CD8-positive, alpha-beta memory T cell (primary cell): ENCODE results near the gene FAM131B. TPM values are rescaled to one million over a fixed set of nuclear protein-coding genes. Genes with fewer than 3 reads are reported as not detected.

ENCODE experiments used
- CTCF ChIA-PET: fragments of 350-600 bp; sonication (Branson Sonifier 250); formaldehyde crosslinking; loops from one replicate; lab custom pipeline; 2021; ENCODE audit warnings: antibody characterized with exemption; lab: Charles Lee
- POLR2A ChIA-PET: fragments of 350-600 bp; sonication (Branson Sonifier 250); formaldehyde crosslinking; loops from one replicate; lab custom pipeline; 2021; ENCODE audit warnings: antibody characterized with exemption; lab: Charles Lee
- DNase-seq, 5 donors: peaks; one replicate each; pipeline versions ENCODE4 v3.0.0 to v3.0.0-alpha.2; 2020 to 2022; ENCODE audit warnings: mixed read lengths in 1 of 5
- H3K27ac ChIP-seq: one replicate; pipeline ENCODE4 v1.7.0; 2013; ENCODE audit warnings: low read depth, mild to moderate bottlenecking, low read length, moderate library complexity
- H3K27me3 ChIP-seq: 2 replicates; pipeline ENCODE4 v1.7.0; 2013; ENCODE audit warnings: low read length, mild to moderate bottlenecking; ENCODE audit not compliant: insufficient read depth, poor library complexity, severe bottlenecking
- H3K36me3 ChIP-seq: 2 replicates; pipeline ENCODE4 v1.7.0; 2013; ENCODE audit warnings: mild to moderate bottlenecking, low read length, moderate library complexity; ENCODE audit not compliant: insufficient read depth
- H3K4me1 ChIP-seq: 2 replicates; pipeline ENCODE4 v1.7.0; 2013; ENCODE audit warnings: mild to moderate bottlenecking, low read length, moderate library complexity; ENCODE audit not compliant: insufficient read depth
- H3K4me3 ChIP-seq: 2 replicates; pipeline ENCODE4 v1.7.0; 2013; ENCODE audit warnings: mild to moderate bottlenecking, low read length
- H3K9me3 ChIP-seq: 2 replicates; pipeline ENCODE4 v1.7.0; 2013; ENCODE audit warnings: mild to moderate bottlenecking, low read length
- H3K27ac Mint-ChIP-seq, 8 donors: one replicate each; pipeline ENCODE4 v1.8.0; 2020 to 2021; ENCODE audit warnings: mixed read lengths in 8 of 8, mild to moderate bottlenecking in 6 of 8, inconsistent platforms in 3 of 8, moderate library complexity in 3 of 8
- H3K27me3 Mint-ChIP-seq, 2 donors: one replicate each; pipeline ENCODE4 v1.8.0; 2020 to 2021; ENCODE audit warnings: mixed read lengths in 2 of 2, mild to moderate bottlenecking in 1 of 2, moderate library complexity in 1 of 2
- H3K36me3 Mint-ChIP-seq, 3 donors: one replicate each; pipeline ENCODE4 v1.8.0; 2020 to 2021; ENCODE audit warnings: mixed read lengths in 3 of 3, inconsistent platforms in 1 of 3, mild to moderate bottlenecking in 1 of 3
- H3K4me1 Mint-ChIP-seq, 3 donors: one replicate each; pipeline ENCODE4 v1.8.0; 2020 to 2021; ENCODE audit warnings: mixed read lengths in 3 of 3, inconsistent platforms in 1 of 3, mild to moderate bottlenecking in 1 of 3
- H3K4me3 Mint-ChIP-seq, 7 donors: one replicate each; pipeline ENCODE4 v1.8.0; 2020 to 2021; ENCODE audit warnings: mixed read lengths in 7 of 7, mild to moderate bottlenecking in 6 of 7, moderate library complexity in 4 of 7, inconsistent platforms in 2 of 7
- H3K9me3 Mint-ChIP-seq, 5 donors: one replicate each; pipeline ENCODE4 v1.8.0; 2020 to 2022; ENCODE audit warnings: mixed read lengths in 5 of 5, mild to moderate bottlenecking in 3 of 5, moderate library complexity in 2 of 5, inconsistent platforms in 1 of 5
- polyA plus RNA-seq: library from polyadenylated mRNA; unstranded; fragments of 300-500 nt; fragmentation: Illumina TruSeq; gene quantifications from one replicate; pipeline ENCODE4 v1.2.3, GENCODE V29; 2021
- total RNA-seq, 2 experiments: library from RNA; stranded (reverse); gene quantifications; one replicate each; pipeline ENCODE4 v1.2.3, GENCODE V29; 2021

Gene FAM131B
- total and polyA plus RNA-seq, 3 experiments from 2014 or later, result 1.6 to 2.8 (median 2.4) TPM

GRCh38 chr7:143389316-143390103 is 27.0 kb upstream of the FAM131B start:
- peak in 1 of 5 donors; percentile 41 for DNase-seq
- ChIA-PET CTCF (interaction anchor here (1.0 to 2.3 kb wide), 3 partner anchors 10 to 14 kb away, joined by 4 to 9 read pairs (median 5); no protein-coding TSS in a partner anchor), POLR2A (interaction anchor here (0.7 to 1.3 kb wide), 3 partner anchors 9 to 140 kb away, joined by 3 to 5 read pairs (median 4); no protein-coding TSS in a partner anchor)
- no peaks in the 10 kb centered on the region for H3K9me3 Mint-ChIP-seq
- H3K4me3 Mint-ChIP-seq, result no peak overlapping the region
- peaks cover 8 to 27% (median 13%) of the 10 kb centered on the region in 3 donors for H3K4me1 Mint-ChIP-seq
- H3K27ac ChIP-seq, result no peak overlapping the region
- peaks cover 34% of the 10 kb centered on the region for H3K36me3 ChIP-seq
- no peaks in the 10 kb centered on the region for H3K9me3 ChIP-seq
- H3K27me3 Mint-ChIP-seq, result no peaks in the 10 kb centered on the region
- peaks cover 0 to 64% (median 5%) of the 10 kb centered on the region in 3 donors for H3K36me3 Mint-ChIP-seq
- H3K4me1 ChIP-seq, result peaks cover 27% of the 10 kb centered on the region
- H3K27me3 ChIP-seq, result no peaks in the 10 kb centered on the region
- no peak overlapping the region for H3K4me3 ChIP-seq
- H3K27ac Mint-ChIP-seq, result peak overlapping the region in 5 of 8 donors; percentile 37 to 77 (median 74)

- no peak for DNase-seq
- H3K27me3 ChIP-seq, result no peaks in the 10 kb centered on the region
- no peaks in the 10 kb centered on the region for H3K27me3 Mint-ChIP-seq
- peak overlapping the region in 2 of 8 donors; percentile 27 to 37 for H3K27ac Mint-ChIP-seq
- H3K4me1 Mint-ChIP-seq, result peaks cover 4 to 21% (median 8%) of the 10 kb centered on the region in 3 donors
- H3K4me1 ChIP-seq, result peaks cover 36% of the 10 kb centered on the region
- H3K4me3 Mint-ChIP-seq, result no peak overlapping the region
- no peaks in the 10 kb centered on the region for H3K9me3 Mint-ChIP-seq
- H3K27ac ChIP-seq, result no peak overlapping the region
- H3K36me3 Mint-ChIP-seq, result peaks cover 0 to 58% (median 2%) of the 10 kb centered on the region in 3 donors
- H3K4me3 ChIP-seq, result no peak overlapping the region
- POLR2A ChIA-PET, result interaction anchor here (0.7 to 0.8 kb wide), 2 partner anchors 18 to 139 kb away, joined by 3 read pairs; no protein-coding TSS in a partner anchor
- CTCF ChIA-PET, result interaction anchor here (1.0 to 2.3 kb wide), 6 partner anchors 9 to 148 kb away, joined by 3 to 9 read pairs (median 6); partner anchors contain the start of gene EPHA1
- no peaks in the 10 kb centered on the region for H3K9me3 ChIP-seq
- peaks cover 40% of the 10 kb centered on the region for H3K36me3 ChIP-seq
Measured at GRCh38 chr7:143388491-143389101, 26.1 kb upstream of the FAM131B start.

GRCh38 chr7:143388051-143388450 is 25.5 kb upstream of the FAM131B start:
- Histone ChIP-seq H3K4me3 (no peak overlapping the region), H3K4me1 (peaks cover 41% of the 10 kb centered on the region), H3K27ac (no peak overlapping the region), H3K9me3 (no peaks in the 10 kb centered on the region), H3K27me3 (no peaks in the 10 kb centered on the region), H3K36me3 (peaks cover 41% of the 10 kb centered on the region)
- POLR2A ChIA-PET, result interaction anchor here (0.8 kb wide), 1 partner anchor 19 kb away, joined by 3 read pairs; no protein-coding TSS in a partner anchor
- no peak for DNase-seq
- CTCF ChIA-PET, result interaction anchor here (1.0 to 1.6 kb wide), 3 partner anchors 16 to 147 kb away, joined by 3 to 6 read pairs (median 6); partner anchors contain the start of gene EPHA1
- Mint-ChIP-seq H3K27ac (peak overlapping the region in 4 of 8 donors; percentile 27 to 56 (median 46)), H3K4me1 (peaks cover 3 to 20% (median 7%) of the 10 kb centered on the region in 3 donors), H3K27me3 (no peaks in the 10 kb centered on the region), H3K36me3 (peaks cover 0 to 54% (median 2%) of the 10 kb centered on the region in 3 donors), H3K9me3 (no peaks in the 10 kb centered on the region), H3K4me3 (peak overlapping the region in 2 of 7 donors; percentile 7 to 30)

GRCh38 chr7:143387156-143387975 is 24.9 kb upstream of the FAM131B start:
- Histone ChIP-seq H3K9me3 (no peaks in the 10 kb centered on the region), H3K27me3 (no peaks in the 10 kb centered on the region), H3K4me1 (peaks cover 48% of the 10 kb centered on the region), H3K27ac (no peak overlapping the region), H3K4me3 (no peak overlapping the region), H3K36me3 (peaks cover 41% of the 10 kb centered on the region)
- Mint-ChIP-seq H3K4me3 (peak overlapping the region in 1 of 7 donors; percentile 7), H3K36me3 (peaks cover 0 to 52% (median under 1%) of the 10 kb centered on the region in 3 donors), H3K4me1 (peaks cover 3 to 20% (median 7%) of the 10 kb centered on the region in 3 donors), H3K27ac (peak overlapping the region in 3 of 8 donors; percentile 43 to 56 (median 49)), H3K27me3 (no peaks in the 10 kb centered on the region), H3K9me3 (no peaks in the 10 kb centered on the region)
- POLR2A ChIA-PET, result interaction anchor here (0.8 kb wide), 1 partner anchor 19 kb away, joined by 3 read pairs; no protein-coding TSS in a partner anchor
- no peak for DNase-seq
- CTCF ChIA-PET, result interaction anchor here (1.0 to 1.6 kb wide), 3 partner anchors 17 to 147 kb away, joined by 3 to 6 read pairs (median 6); partner anchors contain the start of gene EPHA1

- no peaks in the 10 kb centered on the region for H3K9me3 ChIP-seq
- peaks cover 34% of the 10 kb centered on the region for H3K36me3 ChIP-seq
- peak in 4 of 5 donors; percentile 24 to 74 (median 66) for DNase-seq
- ChIA-PET POLR2A (interaction anchor here (0.7 to 1.2 kb wide), 6 partner anchors 9 to 122 kb away, joined by 3 to 6 read pairs (median 5); no protein-coding TSS in a partner anchor), CTCF (interaction anchor here (0.6 to 1.4 kb wide), 5 partner anchors 14 to 146 kb away, joined by 3 to 5 read pairs (median 3); partner anchors contain the start of gene EPHA1)
- no peak overlapping the region for H3K27ac ChIP-seq
- no peak overlapping the region for H3K4me3 Mint-ChIP-seq
- H3K9me3 Mint-ChIP-seq, result no peaks in the 10 kb centered on the region
- no peaks in the 10 kb centered on the region for H3K27me3 ChIP-seq
- no peaks in the 10 kb centered on the region for H3K27me3 Mint-ChIP-seq
- H3K36me3 Mint-ChIP-seq, result peaks cover 0 to 43% (median 0%) of the 10 kb centered on the region in 3 donors
- peak overlapping the region; percentile 4 for H3K4me3 ChIP-seq
- H3K4me1 Mint-ChIP-seq, result peaks cover 3 to 20% (median 7%) of the 10 kb centered on the region in 3 donors
- no peak overlapping the region for H3K27ac Mint-ChIP-seq
- peaks cover 50% of the 10 kb centered on the region for H3K4me1 ChIP-seq
Measured at GRCh38 chr7:143385891-143386781, 23.6 kb upstream of the FAM131B start.

- CTCF ChIA-PET, result interaction anchor here (0.8 to 3.7 kb wide), 11 partner anchors 9 to 577 kb away, joined by 3 to 18 read pairs (median 5); partner anchors contain the start of gene EPHA1
Measured at GRCh38 chr7:143384661-143385631, 22.4 kb upstream of the FAM131B start.

More at GRCh38 chr7:143384661-143385631, 22.4 kb upstream of the FAM131B start:
- H3K36me3 ChIP-seq, result peaks cover 23% of the 10 kb centered on the region
- Mint-ChIP-seq H3K27me3 (peaks cover 0 to 1% of the 10 kb centered on the region in 2 donors), H3K36me3 (peaks cover 0 to 35% (median 0%) of the 10 kb centered on the region in 3 donors), H3K27ac (no peak overlapping the region), H3K4me1 (peaks cover 2 to 17% (median 5%) of the 10 kb centered on the region in 3 donors), H3K9me3 (no peaks in the 10 kb centered on the region), H3K4me3 (no peak overlapping the region)
- peak in 1 of 5 donors; percentile 35 for DNase-seq
- no peak overlapping the region for H3K4me3 ChIP-seq
- peaks cover 52% of the 10 kb centered on the region for H3K4me1 ChIP-seq
- H3K27ac ChIP-seq, result no peak overlapping the region
- POLR2A ChIA-PET, result interaction anchor here (1.4 to 7.1 kb wide), 2 partner anchors 10 to 23 kb away, joined by 6 to 48 read pairs; partner anchors contain the start of gene EPHA1
- no peaks in the 10 kb centered on the region for H3K27me3 ChIP-seq
- no peaks in the 10 kb centered on the region for H3K9me3 ChIP-seq
